H1 (cell line): ENCODE measurements around the gene CALML5.

Experiments
- EP300 ChIP-seq, 2 experiments: IDR thresholded peaks; 1 replicate in 1 of 2; 2 replicates in 1 of 2; pipeline ENCODE4 v1.6.1; 2011 to 2012; ENCODE audit warnings: low read depth in 2 of 2, low read length in 2 of 2, mild to moderate bottlenecking in 2 of 2, borderline replicate concordance in 1 of 2, inconsistent platforms in 1 of 2, moderate library complexity in 1 of 2
- TAF1 ChIP-seq: IDR thresholded peaks from 2 replicates; pipeline ENCODE4 v1.6.1; 2011; ENCODE audit warnings: mild to moderate bottlenecking, low read depth, low read length
- TF ChIP-seq, protein P1 (sequence below), 3 experiments: IDR thresholded peaks; 1 replicate in 2 of 3; 2 replicates in 1 of 3; pipeline versions ENCODE4 v1.5.1 to v1.6.1; 2011; ENCODE audit warnings: low read length in 3 of 3, mild to moderate bottlenecking in 3 of 3, inconsistent platforms in 2 of 3, low read depth in 1 of 3, moderate library complexity in 1 of 3; ENCODE audit not compliant: insufficient read depth in 1 of 3; ENCODE audit errors: control extremely low read depth in 1 of 3

GRCh38 chr10:5533098-5533731 lies 33.8 kb upstream of the CALML5 start:
- TF ChIP-seq EP300 (IDR thresholded peaks at IDR 0.05; ENCODE audit: borderline replicate concordance in 1 of 2, low read depth in 2 of 2, low read length in 2 of 2) (no peak), TAF1 (no peak)
- TF ChIP-seq, protein P1, sequence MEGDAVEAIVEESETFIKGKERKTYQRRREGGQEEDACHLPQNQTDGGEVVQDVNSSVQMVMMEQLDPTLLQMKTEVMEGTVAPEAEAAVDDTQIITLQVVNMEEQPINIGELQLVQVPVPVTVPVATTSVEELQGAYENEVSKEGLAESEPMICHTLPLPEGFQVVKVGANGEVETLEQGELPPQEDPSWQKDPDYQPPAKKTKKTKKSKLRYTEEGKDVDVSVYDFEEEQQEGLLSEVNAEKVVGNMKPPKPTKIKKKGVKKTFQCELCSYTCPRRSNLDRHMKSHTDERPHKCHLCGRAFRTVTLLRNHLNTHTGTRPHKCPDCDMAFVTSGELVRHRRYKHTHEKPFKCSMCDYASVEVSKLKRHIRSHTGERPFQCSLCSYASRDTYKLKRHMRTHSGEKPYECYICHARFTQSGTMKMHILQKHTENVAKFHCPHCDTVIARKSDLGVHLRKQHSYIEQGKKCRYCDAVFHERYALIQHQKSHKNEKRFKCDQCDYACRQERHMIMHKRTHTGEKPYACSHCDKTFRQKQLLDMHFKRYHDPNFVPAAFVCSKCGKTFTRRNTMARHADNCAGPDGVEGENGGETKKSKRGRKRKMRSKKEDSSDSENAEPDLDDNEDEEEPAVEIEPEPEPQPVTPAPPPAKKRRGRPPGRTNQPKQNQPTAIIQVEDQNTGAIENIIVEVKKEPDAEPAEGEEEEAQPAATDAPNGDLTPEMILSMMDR (IDR thresholded peaks at IDR 0.05; ENCODE audit: control extremely low read depth in 1 of 3, insufficient read depth in 1 of 3, low read depth in 1 of 3, low read length in 3 of 3), result no peak
